ENCODE results near the gene FRS2.
"Not testable (repeated sequence)": the region's sequence is repeated elsewhere in the genome, so short reads cannot be mapped to it uniquely, and the experiment has no call there.

Gene FRS2, protein sequence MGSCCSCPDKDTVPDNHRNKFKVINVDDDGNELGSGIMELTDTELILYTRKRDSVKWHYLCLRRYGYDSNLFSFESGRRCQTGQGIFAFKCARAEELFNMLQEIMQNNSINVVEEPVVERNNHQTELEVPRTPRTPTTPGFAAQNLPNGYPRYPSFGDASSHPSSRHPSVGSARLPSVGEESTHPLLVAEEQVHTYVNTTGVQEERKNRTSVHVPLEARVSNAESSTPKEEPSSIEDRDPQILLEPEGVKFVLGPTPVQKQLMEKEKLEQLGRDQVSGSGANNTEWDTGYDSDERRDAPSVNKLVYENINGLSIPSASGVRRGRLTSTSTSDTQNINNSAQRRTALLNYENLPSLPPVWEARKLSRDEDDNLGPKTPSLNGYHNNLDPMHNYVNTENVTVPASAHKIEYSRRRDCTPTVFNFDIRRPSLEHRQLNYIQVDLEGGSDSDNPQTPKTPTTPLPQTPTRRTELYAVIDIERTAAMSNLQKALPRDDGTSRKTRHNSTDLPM

DNA sequence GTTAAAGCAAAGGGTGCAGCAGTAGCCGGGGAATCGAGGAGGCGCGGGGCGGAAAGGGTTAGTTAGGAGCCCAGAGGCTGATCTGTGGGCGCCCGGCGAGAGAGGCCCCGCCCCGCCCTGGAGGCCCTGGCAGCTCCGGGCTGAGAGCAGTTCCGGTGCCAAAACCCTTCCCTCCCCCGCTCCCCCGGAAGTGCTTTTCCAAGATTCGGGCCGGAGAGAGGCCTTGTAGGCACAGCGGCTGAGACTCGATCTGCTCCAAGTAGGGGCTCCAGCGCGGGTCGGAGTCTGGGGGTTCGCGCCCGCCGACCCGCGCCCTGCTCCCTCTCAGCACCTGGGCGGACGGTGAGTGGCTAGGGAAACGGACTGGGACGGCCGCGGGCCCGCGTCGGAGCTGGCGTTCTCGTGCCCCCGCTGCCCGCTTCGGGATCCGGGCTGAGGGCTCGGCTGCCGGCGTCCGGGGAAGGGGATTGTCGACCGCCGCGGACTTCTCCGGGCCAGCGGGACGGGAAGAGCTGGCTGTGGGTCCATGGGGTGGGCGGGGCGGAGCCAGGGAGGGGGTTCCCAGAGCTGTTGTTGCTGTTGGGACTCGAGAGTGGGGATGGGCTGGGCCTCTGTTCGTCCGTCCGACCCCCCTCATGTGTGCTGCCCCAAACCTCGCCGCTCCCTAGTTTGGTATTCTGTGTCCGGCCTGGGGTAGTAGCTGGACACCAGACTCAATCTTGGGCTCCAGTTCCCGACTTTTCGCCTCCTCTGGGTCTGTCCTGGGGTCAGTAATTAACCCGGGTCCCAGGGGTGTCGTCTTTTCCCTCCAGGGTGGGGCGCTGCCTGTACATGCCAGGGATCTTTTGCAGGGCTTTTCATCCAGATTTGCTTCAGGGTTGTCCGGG, at the start of gene FRS2:
TSS of gene FRS2 (plus strand) at position 200 of the 887 bp plus-strand sequence. CDS start 98,643 bp downstream, outside the sequence.
- DNase-seq, result peak; percentile 47 to 78

DNA sequence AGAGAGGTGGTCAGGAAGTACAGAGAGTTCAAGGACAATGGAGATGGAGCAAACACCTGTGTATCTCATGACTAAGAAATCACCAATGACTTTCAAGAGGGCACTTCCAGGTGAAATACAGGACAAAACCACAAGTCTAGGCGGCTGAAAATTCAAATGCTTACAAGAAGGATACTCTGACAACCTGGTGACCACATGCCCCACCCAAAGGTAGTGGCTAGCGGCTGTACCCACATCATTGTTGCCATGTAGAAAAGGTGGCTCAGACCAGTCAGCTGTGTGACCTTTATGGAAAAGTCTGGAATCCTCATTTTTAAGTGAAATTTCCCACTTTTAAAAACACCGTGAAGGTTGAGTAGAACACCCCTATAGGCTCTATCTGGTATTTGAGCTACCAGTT, 48.6 kb upstream of the FRS2 start:
- DNase-seq, result no peak

DNA sequence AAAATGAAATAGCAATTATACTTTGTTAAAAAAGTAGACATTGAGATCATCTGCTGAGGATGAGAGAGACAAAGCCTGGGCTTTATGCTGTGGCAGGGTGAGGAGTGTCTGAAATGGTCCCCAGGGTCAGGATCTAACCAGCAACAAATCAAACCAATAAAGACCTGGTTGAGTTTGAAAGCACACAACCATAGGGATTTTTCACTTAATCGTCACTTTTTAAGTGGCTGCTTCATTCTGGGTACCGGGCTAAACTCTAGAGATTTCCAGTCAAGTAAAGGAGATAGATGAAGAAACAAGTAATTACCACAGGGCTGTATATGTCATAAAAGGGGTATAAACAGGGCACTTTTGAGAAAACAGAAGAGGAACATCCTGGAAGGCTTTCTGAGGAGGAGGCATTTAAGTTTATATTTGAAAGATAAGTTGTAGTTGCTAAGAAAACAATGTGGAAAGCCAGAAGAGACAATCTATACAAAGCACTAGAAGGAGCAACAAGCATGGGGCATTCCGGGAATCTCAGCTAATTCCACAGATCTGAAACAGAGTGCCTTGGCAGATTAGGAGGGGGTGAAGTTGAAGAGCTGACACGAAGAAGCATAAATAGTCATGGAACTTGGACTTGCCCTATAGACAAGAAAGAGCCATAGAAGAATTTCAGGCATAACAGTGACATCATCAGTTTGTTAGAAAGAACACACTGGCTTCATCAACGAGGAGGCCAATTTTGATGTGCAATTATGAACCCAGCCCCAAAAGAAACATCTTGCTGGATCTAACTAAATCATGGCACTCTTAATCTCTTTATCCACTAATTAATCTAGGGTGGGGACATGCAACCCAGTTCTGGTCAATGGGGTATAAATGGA, 46.9 kb upstream of the FRS2 start:
- no peak for DNase-seq

DNA sequence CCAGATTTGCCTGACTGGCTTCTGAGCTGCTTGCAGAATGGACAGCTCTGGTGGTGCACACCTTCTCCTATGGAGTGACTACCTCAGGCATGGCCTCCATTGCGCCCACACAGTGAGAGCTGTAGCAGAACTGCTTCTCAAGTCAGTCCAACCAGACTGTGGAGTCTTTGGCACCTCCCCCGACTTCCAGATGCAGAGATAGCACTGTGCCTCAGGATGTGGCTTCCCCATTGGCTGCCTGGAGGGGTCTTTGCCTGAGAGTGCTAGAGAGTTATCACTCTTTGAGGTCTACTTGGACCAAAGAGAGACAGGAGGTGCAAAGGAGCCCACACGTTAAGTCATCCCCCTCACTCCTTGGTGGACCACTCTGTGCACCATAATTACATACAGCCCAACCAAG, 44.8 kb upstream of the FRS2 start:
- DNase-seq, result no peak

DNA sequence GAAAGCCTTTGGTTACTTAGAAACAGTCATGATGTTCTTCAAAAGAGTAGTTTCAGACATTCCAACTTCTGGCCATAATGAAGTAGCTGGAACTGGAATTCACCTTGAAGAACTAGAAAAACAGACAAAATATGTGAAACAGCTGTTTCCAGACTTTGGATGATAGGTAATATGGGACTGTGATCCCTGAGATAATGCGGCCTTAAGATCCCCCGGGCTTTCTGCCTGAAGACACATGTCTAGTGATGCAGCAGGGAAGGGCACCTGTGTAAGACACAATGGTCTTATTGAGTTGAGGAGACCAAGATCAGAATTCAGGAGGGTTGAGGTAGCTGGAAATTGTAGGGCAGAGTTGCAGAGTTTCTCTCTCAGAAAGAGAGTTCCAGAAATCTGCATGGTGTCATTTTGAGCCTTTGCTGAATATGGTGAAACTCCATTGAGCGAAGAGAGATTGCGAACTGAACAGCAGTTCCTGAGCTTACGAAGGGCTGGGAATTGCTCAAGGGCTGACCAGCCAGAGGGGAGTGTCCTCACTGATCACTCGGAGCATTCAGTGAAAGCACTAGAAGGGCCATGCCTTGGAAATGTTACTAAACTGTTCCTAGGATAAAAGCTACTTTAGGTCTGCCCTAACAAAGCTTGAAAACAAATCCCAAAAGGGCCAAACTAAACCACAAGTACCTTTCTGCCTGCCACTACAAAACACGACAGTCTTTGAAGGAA, 41.7 kb upstream of the FRS2 start:
- DNase-seq, result no peak

DNA sequence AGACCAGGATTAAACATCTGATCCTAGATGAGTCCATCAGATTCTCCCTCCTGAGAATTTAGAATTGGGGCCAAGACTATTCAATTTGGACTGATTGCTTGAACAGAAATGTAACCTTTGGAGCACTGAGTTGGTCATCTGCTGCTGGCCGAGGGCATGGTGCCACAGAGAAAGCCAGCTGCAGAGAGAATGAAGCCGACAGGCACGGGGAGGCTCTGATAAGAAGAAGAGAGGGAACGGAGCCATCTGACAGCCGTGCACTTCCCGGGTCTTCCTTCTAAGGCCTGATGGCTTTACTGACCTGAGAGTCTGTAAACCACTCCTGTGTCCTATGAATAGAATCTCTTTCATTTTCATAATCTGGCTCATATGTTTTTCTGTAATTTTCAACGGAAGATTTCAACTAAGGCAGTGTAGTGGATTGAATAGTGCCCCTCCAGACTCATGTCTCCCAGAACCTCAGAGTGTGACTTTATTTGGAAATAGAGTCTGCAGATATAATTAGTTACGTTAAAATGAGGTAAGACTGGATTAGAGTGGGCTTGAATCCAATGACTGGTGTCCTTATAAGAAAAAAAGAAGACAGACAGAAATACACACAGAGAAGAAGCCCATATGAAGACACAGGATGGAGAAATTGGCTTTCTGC, 39.1 kb upstream of the FRS2 start:
- no peak for DNase-seq

DNA sequence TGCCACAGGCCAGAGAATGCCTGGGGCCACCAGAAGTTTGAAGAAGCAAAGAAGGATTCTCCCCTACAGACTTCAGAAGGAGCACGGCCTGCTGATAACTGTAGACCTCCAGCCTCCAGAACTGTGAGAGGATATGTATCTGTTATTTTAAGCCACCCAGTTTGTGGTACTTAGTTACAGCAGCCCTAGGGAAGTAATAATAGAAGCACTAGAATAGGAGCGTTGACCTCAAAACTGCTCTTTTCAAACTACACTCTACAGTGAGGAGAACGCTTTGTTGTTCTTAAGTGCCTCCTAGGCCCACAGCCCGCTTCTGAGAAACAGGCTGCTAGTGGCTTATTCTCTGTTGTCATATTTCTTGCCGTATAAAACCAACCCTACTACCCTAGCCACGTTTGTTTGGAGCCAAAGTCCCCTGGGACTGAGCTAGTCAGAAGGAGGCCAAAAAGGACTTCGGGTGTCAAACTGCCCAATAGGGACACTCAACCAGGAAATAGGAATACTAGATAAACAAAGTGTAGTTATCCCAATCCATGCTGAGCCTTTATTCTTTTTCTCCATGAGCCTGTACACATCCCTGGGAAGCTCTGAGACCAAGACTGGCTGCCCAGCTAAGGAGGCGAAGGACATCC, 38.5 kb upstream of the FRS2 start:
- DNase-seq, result no peak

DNA sequence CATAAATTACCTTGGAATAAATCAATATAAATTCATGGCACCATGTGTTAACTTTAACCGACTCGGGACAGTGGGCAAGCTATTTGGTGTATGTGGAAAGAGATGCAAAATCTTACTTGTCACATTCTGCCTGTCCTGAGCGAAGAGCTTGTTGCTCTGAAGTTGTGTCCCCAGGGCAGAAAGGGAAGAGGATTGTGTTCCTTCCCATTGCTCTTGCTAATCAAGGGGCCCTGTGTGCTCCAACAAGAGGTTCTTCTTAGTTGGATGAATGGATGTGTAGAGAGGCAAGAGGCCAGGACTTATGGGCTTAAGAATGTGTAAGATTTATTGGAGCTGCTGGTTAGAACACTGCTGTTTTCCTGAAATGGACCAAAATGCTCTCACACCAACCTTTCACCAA, 36.5 kb upstream of the FRS2 start:
- no peak for DNase-seq

DNA sequence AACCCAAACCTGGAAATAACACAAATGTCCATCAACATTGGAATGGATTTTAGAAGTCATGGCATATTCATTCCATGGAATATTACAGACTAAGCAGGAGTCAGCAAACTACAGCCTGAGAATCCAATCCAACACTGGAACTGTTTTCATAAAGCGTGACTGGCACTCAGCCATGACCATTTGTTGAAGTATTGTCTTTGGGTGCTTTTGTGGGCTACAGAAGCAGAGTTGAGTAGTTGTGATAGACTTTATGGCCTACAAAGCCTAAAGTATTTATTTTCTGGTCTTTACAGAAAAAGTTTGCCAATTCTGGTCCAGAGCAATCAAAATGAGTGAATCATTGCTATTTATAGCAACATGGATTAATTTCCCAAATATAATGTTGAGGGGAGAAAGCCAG, 34.5 kb upstream of the FRS2 start:
- DNase-seq, result no peak

DNA sequence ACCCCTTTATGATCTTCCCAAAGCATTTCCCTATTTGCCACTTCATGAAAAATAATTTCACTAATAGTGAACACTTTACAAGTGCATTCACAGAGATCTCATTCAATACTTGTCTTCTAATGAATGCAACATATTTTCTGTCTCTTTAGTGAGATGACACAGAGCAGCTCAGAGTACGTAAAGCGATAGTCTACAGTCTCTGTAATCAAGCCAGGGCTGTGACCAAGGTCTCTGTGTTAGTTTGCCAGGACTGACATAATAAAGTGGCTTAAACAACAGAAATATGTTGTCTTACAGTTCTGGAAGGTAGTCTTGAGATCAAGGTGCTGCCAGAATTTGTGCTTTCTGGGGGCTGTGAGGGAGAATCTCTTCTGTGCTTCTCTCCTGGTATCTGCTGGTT, 33.1 kb upstream of the FRS2 start:
- no peak for DNase-seq

DNA sequence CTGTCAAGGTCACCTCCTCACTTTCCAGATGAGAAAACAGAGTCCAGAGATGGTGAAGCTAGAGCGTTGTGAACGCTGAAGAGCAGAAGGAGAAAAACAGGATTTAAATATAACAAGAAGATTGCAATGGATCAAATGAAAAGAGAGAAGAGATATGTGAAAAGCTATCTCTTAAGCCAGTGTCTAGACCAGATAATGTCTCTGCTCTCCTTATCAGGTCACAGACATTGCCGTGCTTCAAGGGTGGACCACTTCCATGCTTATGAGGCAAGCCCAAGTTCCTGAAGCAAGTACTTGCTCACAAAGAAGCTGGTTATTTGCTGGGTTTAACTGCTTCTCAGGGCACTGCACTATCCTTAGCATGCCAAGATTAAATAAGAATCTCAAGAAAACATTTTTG, 31.6 kb upstream of the FRS2 start:
- DNase-seq, result no peak

DNA sequence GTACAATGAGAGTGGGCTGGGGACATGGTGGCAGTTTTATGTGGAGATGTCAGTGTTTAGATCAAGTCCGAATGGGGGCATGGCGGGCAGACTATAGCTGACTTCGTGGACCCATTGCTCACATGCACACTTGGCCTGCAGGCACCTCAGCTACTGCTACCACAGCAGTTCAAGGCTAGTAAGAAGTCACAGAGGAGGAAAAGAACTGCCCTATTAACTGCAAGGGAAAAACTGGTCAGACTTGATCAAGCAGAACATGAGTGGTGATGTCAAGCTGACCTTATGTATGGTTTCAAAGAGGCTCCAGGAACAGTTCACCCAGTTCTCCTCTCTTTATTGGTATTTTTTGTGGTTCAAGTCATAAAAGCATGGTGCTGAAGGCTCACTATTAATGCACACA, 30.2 kb upstream of the FRS2 start:
- no peak for DNase-seq

DNA sequence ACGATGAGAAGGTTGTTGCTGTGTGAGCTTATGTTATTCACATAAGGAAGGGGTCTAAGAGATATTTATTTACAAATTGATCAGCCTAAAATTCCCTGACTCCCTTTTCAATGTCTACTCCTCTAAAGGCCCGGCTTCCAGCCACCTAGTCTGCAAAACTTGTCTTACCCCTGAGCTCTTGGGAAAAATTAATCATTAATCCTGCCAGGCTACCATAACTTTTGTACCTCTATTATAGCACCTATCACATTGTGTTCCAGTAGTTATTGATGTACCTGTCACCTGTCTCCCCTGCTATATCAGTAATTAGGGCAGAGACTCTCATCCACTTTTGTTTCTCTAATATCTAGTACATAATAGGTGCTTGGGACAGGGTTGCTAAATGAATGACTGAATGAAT, 29.3 kb upstream of the FRS2 start:
- no peak for DNase-seq

DNA sequence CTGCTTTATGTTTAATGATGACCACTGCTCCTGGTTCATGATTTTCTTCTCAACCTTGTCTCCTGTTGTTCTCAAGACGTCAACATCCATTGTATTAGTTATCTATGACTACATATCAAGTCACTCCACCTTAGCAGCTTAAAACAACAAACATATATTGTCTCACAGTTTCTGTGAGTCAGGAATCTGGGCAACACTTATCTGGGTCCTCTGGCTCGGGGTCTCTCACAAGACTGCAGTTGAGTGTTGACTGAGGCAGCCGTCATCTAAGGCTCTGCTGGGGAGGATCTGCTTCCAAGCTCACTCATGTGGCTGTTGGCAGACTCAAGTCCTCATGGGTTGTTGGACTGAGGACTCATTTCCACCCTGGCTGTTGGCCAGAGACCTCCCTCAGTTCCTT, 27.3 kb upstream of the FRS2 start:
- no peak for DNase-seq

DNA sequence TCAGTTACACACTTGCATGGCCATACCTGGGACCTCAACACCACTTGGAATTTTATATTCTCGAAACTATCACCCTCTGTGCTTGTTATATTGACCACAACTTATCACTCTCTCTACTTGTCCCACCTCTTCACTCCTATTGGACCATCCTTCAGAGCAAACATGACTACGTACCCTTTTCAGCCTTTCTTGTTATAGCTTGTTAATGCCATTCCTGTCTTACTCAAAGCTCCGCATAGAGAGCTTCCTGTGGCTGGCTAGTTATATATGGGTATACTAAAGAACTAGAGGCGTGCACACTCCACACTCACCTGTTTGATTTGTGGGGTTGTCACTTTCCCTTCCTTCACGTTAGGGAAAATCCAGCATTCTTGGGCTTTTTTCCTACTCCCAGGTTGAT, 26.3 kb upstream of the FRS2 start:
- DNase-seq, result no peak

DNA sequence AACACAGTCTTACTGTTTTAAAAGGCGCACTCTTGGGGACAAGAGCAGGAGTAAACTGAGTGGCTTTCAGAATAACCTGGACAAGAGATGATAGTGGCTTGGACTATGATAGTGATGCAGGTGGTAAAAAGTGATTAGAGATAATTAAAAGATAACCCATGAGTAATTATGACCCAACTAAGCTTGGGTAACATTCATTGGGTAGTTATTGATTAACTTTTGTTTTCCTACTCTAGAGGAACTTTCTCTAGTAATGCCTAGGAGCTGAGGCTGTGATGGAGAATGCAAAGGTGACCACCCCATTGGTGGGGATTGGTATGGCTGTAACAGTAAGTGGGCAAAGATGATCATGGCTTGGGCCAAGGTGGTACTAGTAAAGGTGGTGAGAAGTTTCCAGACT, 22.3 kb upstream of the FRS2 start:
- DNase-seq, result no peak

DNA sequence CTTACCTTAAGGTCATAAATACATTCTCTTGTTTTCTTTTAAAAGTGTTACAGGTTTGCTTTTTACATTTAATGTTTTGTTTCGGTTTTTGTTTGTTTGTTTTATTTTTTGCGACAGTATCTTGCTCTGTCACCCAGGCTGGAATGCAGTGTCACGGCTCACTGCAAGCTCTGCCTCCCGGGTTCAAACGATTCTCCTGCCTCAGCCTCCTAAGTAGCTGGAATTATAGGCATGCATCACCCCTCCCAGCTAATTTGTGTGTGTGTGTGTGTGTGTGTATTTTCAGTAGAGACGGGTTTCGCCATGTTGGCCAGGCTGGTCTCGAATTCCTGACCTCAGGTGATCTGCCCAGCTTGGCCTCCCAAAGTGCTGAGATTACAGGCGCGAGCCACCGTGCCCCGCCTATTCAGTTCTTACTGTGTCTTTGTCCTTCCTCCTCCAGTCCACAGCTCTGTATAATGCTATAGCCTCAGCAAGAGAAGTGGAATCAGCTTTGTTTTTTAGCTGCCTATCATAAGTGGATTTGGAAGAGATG, 17.5 kb upstream of the FRS2 start:
- DNase-seq, result not testable (repeated sequence)

DNA sequence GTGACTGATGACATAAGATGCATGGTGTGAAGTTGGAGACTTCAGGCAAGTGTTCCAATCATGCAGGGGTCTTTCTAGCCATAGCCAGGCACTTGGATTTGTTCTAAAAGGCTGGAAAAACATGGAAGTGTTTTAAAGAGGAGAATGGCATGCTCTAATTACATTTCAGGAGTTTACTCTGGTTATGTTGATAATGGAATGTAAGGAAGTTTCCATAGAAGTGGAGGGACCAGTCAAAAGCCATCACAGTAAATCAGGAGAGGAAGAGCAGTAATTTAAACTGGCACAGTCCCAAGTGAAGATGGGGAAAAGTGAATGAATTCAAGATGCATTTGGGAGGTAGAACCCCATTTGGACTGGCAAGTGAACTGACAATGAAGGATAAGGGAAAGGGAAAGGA, 13.9 kb upstream of the FRS2 start:
- DNase-seq, result no peak

DNA sequence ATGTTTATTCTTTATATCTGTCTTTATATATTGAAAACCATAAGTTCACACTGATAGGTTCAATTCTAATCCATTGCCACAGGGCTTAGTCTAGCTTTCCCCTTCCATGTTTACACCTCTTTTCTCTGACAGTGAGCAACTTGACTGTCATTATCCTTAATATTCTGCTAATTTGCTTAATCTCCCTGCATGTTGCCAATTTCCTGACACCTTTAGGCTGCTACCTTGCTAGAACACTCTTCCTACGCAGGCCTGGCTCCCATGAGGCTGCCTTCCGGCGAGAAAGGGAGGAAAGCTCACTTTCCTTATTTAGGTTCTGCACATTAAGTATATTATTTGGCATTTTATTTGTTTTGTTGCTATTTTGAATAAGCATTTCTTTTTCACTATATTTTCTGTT, 12.8 kb upstream of the FRS2 start:
- DNase-seq, result no peak

DNA sequence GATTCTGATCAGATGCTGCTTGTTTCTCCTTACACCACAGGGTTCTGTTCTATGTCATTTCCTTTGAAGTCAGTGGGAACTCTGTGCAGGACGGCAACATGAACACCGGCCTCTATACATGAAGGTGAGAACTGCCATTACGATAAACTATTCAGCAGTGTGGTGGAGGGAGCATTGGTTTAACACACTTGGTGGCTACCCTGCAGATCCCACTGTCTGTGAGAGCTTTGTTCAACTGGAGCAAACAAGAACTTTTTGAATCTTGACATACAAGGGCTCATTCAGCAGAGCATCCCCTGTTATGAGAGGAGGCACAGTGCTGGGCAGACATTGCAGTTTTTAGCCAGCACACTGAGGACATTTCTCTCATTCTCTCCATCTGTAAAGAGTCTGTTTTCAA, 10.7 kb upstream of the FRS2 start:
- DNase-seq, result no peak

DNA sequence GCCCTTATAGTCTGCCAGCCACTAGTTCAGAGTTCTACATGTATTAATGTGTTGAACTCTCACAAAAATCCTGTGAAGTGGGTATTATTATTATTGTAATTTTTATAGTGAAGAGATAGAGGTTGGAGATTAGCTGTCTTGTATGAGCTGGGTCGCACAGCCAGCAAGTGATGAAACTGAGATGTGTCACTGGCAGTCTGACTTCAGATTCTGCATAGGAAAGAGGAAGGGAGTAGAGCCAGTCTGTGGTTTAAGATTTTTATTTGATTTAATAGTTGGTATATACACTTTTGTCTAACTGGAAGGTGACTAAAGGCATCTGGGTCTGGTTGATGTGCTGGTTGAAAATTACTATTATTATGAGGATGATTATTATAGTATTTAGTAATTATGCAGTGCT, 5.8 kb upstream of the FRS2 start:
- DNase-seq, result no peak

All from cerebellar nuclear complex (tissue), 1 donor.